Measurements from ENCODE around the gene C12orf75.
"Not testable (repeated sequence)": the region's sequence is repeated elsewhere in the genome, so short reads cannot be mapped to it uniquely, and the experiment has no call there.

C12orf75 gene

GRCh38 chr12:105382771-105383622, 52.5 kb downstream of the C12orf75 start:
- no peak for DNase-seq

GRCh38 chr12:105384220-105384619, 53.7 kb downstream of the C12orf75 start:
- no peak for DNase-seq

GRCh38 chr12:105384916-105385535, 54.5 kb downstream of the C12orf75 start:
- no peak for DNase-seq

- DNase-seq, result no peak
Measured at GRCh38 chr12:105386431-105386830, 55.9 kb downstream of the C12orf75 start.

- no peak for DNase-seq
Measured at GRCh38 chr12:105391231-105391630, 60.7 kb downstream of the C12orf75 start.

- no peak for DNase-seq
Measured at GRCh38 chr12:105393587-105393986, 63.1 kb downstream of the C12orf75 start.

- no peak for DNase-seq
Measured at GRCh38 chr12:105396024-105396423, 65.5 kb downstream of the C12orf75 start.

GRCh38 chr12:105396983-105397382, 66.5 kb downstream of the C12orf75 start:
- DNase-seq, result no peak

GRCh38 chr12:105398930-105399329, 68.4 kb downstream of the C12orf75 start:
- DNase-seq, result no peak

GRCh38 chr12:105399428-105400081, 69.1 kb downstream of the C12orf75 start:
- no peak for DNase-seq

GRCh38 chr12:105400227-105400626, 69.7 kb downstream of the C12orf75 start:
- no peak for DNase-seq

- DNase-seq, result no peak
Measured at GRCh38 chr12:105401198-105401597, 70.7 kb downstream of the C12orf75 start.

GRCh38 chr12:105402366-105402765, 71.9 kb downstream of the C12orf75 start:
- no peak for DNase-seq

GRCh38 chr12:105403095-105403494, 72.6 kb downstream of the C12orf75 start:
- DNase-seq, result no peak

GRCh38 chr12:105404134-105404533, 73.6 kb downstream of the C12orf75 start:
- DNase-seq, result not testable (repeated sequence)

GRCh38 chr12:105406497-105406896, 76.0 kb downstream of the C12orf75 start:
- no peak for DNase-seq

- DNase-seq, result no peak
Measured at GRCh38 chr12:105409279-105409678, 78.8 kb downstream of the C12orf75 start.

- DNase-seq, result no peak
Measured at GRCh38 chr12:105409801-105410471, 79.4 kb downstream of the C12orf75 start.

- no peak for DNase-seq
Measured at GRCh38 chr12:105413911-105414487, 83.5 kb downstream of the C12orf75 start.

GRCh38 chr12:105417732-105418131, 87.2 kb downstream of the C12orf75 start:
- DNase-seq, result no peak

GRCh38 chr12:105418229-105418628, 87.7 kb downstream of the C12orf75 start:
- no peak for DNase-seq

- DNase-seq, result no peak
Measured at GRCh38 chr12:105418821-105419291, 88.4 kb downstream of the C12orf75 start.

- no peak for DNase-seq
Measured at GRCh38 chr12:105419606-105420005, 89.1 kb downstream of the C12orf75 start.

Measured in T-helper 9 cell (primary cell).